Stimulated activated CD4-positive, alpha-beta T cell treated with anti-CD3 and anti-CD28 coated beads, TNF-alpha, amount 100 ng/mL, for 1 hour (primary cell): ENCODE data around the gene FRMD1.

Experiments used
- DNase-seq, 3 donors: peaks; one replicate each; pipeline ENCODE4 v3.0.0-alpha.2; 2020; ENCODE audit warnings: low read depth in 3 of 3, low spot score in 1 of 3

The FRMD1 gene

GRCh38 chr6:168044521-168045130 lies 34.4 kb downstream of the FRMD1 start:
- DNase-seq, result no peak

GRCh38 chr6:168043848-168044415 lies 35.1 kb downstream of the FRMD1 start:
- no peak for DNase-seq

- DNase-seq, result no peak
These were observed 35.7 kb downstream of the FRMD1 start for GRCh38 chr6:168043193-168043847.

GRCh38 chr6:168042426-168043192 lies 36.4 kb downstream of the FRMD1 start:
- DNase-seq, result no peak

GRCh38 chr6:168041928-168042327 lies 37.1 kb downstream of the FRMD1 start:
- no peak for DNase-seq

- DNase-seq, result no peak
These were observed 38.0 kb downstream of the FRMD1 start for GRCh38 chr6:168040856-168041496.

GRCh38 chr6:168039849-168040248 lies 39.2 kb downstream of the FRMD1 start:
- DNase-seq, result no peak

- DNase-seq, result no peak
These were observed 39.7 kb downstream of the FRMD1 start for GRCh38 chr6:168039301-168039700.

GRCh38 chr6:168038576-168039140 lies 40.4 kb downstream of the FRMD1 start:
- DNase-seq, result no peak

- DNase-seq, result no peak
These were observed 41.2 kb downstream of the FRMD1 start for GRCh38 chr6:168037856-168038255.

GRCh38 chr6:168037242-168037641 lies 41.8 kb downstream of the FRMD1 start:
- DNase-seq, result no peak

GRCh38 chr6:168035661-168036545 lies 43.1 kb downstream of the FRMD1 start:
- no peak for DNase-seq

- no peak for DNase-seq
These were observed 43.8 kb downstream of the FRMD1 start for GRCh38 chr6:168035098-168035660.

GRCh38 chr6:168034537-168034936 lies 44.5 kb downstream of the FRMD1 start:
- DNase-seq, result no peak

- DNase-seq, result no peak
These were observed 45.2 kb downstream of the FRMD1 start for GRCh38 chr6:168033791-168034190.

- DNase-seq, result no peak
These were observed 46.8 kb downstream of the FRMD1 start for GRCh38 chr6:168032005-168032760.

GRCh38 chr6:168031411-168031971 lies 47.5 kb downstream of the FRMD1 start:
- DNase-seq, result no peak

GRCh38 chr6:168030908-168031307 lies 48.1 kb downstream of the FRMD1 start:
- no peak for DNase-seq
